ENCODE measurements around the gene ZSCAN5B. TPM values are rescaled to one million over a fixed set of nuclear protein-coding genes. Genes with fewer than 3 reads are reported as not detected.

The ZSCAN5B gene
- polyA plus RNA-seq, 1 of the 3 experiments (the other 2 are of a cell fraction), result not detected

GRCh38 chr19:56139847-56140582 lies 57.6 kb downstream of the ZSCAN5B start:
- H3F3A ChIP-seq (replicated peaks; ENCODE audit: insufficient read depth), result no peaks in the 10 kb centered on the region
- H3K27ac ChIP-seq (ENCODE audit: low read depth in 2 of 2, low read length in 1 of 2), result peak overlapping the region; percentile 80 to 83
- H3K4me2 ChIP-seq, result peak overlapping the region; percentile 86
- peak overlapping the region; percentile 88 for H2AFZ ChIP-seq (ENCODE audit: low read depth)
- ChIA-PET CTCF (interaction anchor here (0.9 to 1.5 kb wide), 3 partner anchors 8 to 73 kb away, joined by 3 to 4 read pairs (median 3); no protein-coding TSS in a partner anchor), POLR2A (no interaction called here)
- WGBS (ENCODE audit: low lambda C conversion rate), result 46% methylated on average over 18 of the region's 22 CpGs
- DNase-seq, result no peak
- H3K27me3 ChIP-seq (ENCODE audit: insufficient read depth), result no peaks in the 10 kb centered on the region
- no peaks in the 10 kb centered on the region for H4K20me1 ChIP-seq (ENCODE audit: insufficient read depth)
- peaks cover 7 to 21% of the 10 kb centered on the region in 2 experiments; a peak in 3 of 4 replicates for H3K4me1 ChIP-seq (ENCODE audit: control insufficient read depth in 1 of 2, insufficient read depth in 2 of 2, low read depth in 1 of 2, low read length in 1 of 2)
- TF ChIP-seq CHD2 (IDR thresholded peaks at IDR 0.05; ENCODE audit: low read length, partially characterized antibody) (no peak), NRF1 (IDR thresholded peaks at IDR 0.05; ENCODE audit: low read depth, low read length) (no peak), CTCF (IDR thresholded peaks at IDR 0.05) (no peak), TEAD4 (IDR thresholded peaks at IDR 0.05; ENCODE audit: borderline replicate concordance, insufficient read depth) (no peak), FOXM1 (IDR thresholded peaks at IDR 0.05; ENCODE audit: low read depth) (no peak), GABPA (IDR thresholded peaks at IDR 0.05; ENCODE audit: low read depth) (no peak), ELF1 (IDR thresholded peaks at IDR 0.05) (no peak), IRF3 (IDR thresholded peaks at IDR 0.05; ENCODE audit: low read depth, low read length) (no peak), ZBTB33 (IDR thresholded peaks at IDR 0.05; ENCODE audit: borderline replicate concordance, low read depth) (no peak), RXRA (IDR thresholded peaks at IDR 0.05; ENCODE audit: borderline replicate concordance, low read depth) (no peak), PBX3 (IDR thresholded peaks at IDR 0.05) (no peak), MAX (IDR thresholded peaks at IDR 0.05; ENCODE audit: low read depth) (no peak; the same call in 1 of the 2 replicates), MXI1 (IDR thresholded peaks at IDR 0.05; ENCODE audit: low read depth, low read length) (no peak), USF1 (IDR thresholded peaks at IDR 0.05; ENCODE audit: borderline replicate concordance, low read depth) (no peak), SIN3A (IDR thresholded peaks at IDR 0.05; ENCODE audit: borderline replicate concordance, low read depth, low read length) (no peak), FOXJ3 (CRISPR knock-in tag; IDR thresholded peaks at IDR 0.05) (no peak), YY1 (IDR thresholded peaks at IDR 0.05; ENCODE audit: low read depth) (no peak), NFIC (IDR thresholded peaks at IDR 0.05; ENCODE audit: borderline replicate concordance) (no peak)
- no peaks in the 10 kb centered on the region for H3K9me2 ChIP-seq
- H3K9ac ChIP-seq, result peak overlapping the region; percentile 72
- H3K79me2 ChIP-seq (ENCODE audit: insufficient read depth), result peaks cover 33% of the 10 kb centered on the region
- no peaks in the 10 kb centered on the region for H3K9me3 ChIP-seq
- no peaks in the 10 kb centered on the region for H3K36me3 ChIP-seq (replicated peaks in 1 of 2; ENCODE audit: control insufficient read depth in 1 of 2, insufficient read depth in 2 of 2, low read length in 1 of 2)
- H3K4me3 ChIP-seq (ENCODE audit: low read depth in 2 of 2, low read length in 1 of 2), result peak overlapping the region; percentile 63 to 68
